NOMO-1 treated with DMSO at 0.1 percent for 48 hours (cell line): ENCODE data around the gene MYO9A.

Experiments used
- DNase-seq: peaks from one replicate; lab custom pipeline; 2025; ENCODE audit not compliant: unreplicated experiment; lab: John Stamatoyannopoulos, UW

MYO9A gene

GRCh38 chr15:72118017-72118978 is at the start of gene MYO9A, which contains the start of gene SENP8:
Gene MYO9A (minus strand): TSS chr15:72118150. CDS start chr15:72046563, 71,587 bp downstream.
Gene SENP8 (plus strand): TSS chr15:72118403. CDS start chr15:72139624, 21,221 bp downstream.
- DNase-seq: peak; percentile 98

DNA sequence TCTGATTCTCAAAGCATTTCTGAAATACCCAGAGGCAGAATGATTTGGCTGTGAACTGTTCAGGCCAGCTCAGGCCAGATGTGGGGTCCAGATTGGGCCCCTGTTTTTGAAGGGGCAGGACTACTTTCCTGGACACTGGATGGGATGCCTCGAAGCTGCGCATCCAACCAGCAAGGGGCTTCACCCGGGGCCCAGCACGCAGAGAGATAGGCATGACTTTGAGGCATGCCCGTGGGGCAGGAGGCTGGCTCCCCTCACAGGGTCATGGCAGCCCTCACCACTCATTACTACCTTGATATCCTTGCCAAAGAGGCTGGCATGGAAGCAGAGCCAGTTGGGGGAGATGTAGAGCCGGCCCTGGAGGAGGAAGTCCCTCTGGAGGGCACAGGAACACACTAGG is 49.5 kb upstream of the MYO9A start:
- no peak for DNase-seq

DNA sequence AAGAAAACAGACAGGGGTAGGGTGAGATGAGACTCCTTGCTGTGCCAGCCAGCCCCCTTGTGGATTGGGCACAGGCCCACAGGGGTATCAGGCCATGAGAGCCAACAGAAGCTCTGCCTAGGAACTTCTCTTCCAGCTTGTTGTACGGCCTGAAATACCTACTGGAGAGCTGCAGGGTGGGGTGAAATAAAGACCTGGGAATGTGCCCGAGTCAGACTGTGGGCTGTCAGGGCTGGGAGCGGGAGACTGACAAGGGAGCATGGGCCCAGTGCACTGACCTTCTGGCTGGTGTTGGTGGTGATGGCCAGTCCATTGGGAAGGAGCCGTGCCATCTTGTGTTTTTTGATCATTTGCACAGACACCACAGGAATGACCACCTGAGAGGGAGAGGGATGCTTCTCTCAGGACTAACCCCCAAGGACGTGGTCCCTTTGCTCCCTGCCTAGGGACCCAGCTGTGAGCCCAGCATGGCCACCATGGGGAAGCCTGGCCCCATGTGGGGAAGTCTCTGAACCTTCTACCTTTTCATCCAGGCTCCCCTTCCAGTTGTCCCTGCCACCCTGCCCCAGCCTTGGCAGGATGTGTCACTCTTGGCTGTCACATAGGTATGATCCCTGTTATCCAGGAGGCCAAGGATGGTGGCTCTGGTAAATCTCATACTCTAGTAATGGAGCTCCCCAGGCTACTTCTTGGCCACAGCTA is 48.9 kb upstream of the MYO9A start:
- no peak for DNase-seq

DNA sequence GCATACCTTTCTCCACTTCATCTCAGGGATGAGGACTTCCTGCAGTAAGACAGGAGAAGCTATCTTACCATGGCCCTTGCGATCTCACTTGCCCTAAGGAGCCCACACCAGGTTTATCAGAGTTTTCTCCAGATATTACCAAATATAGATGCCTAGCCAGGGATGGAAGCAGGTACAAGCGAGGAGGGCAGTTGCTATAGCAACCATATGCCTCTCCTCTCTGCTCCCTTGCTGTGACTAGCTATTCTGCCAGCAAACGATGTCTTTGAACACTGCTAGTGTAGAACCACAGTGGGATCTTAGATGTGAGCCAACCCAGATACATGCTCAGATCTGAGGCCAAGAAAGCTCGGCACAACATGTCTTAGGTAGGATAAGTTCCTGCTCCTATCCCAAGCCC is 45.8 kb upstream of the MYO9A start:
- DNase-seq: no peak

DNA sequence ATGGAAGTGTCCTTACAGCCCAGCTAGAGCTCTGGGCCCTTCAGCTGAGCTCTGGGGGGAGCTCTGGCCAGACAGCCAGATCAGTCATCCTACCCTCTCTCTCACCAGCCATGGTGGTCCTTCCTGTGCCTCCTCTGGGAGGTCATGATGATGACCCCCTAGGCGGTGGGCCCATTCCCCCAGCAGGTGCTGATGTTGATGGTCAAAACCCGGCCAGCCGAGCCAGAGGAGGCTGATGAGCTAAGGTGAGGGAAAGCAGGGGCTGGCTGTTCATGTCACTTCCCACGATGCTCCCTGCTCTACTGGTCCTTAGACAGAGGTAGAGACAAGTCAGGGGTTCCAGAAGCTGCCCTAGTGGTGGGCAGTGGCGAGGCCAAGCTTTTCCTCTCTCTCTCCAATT is 44.6 kb upstream of the MYO9A start:
- DNase-seq: no peak

DNA sequence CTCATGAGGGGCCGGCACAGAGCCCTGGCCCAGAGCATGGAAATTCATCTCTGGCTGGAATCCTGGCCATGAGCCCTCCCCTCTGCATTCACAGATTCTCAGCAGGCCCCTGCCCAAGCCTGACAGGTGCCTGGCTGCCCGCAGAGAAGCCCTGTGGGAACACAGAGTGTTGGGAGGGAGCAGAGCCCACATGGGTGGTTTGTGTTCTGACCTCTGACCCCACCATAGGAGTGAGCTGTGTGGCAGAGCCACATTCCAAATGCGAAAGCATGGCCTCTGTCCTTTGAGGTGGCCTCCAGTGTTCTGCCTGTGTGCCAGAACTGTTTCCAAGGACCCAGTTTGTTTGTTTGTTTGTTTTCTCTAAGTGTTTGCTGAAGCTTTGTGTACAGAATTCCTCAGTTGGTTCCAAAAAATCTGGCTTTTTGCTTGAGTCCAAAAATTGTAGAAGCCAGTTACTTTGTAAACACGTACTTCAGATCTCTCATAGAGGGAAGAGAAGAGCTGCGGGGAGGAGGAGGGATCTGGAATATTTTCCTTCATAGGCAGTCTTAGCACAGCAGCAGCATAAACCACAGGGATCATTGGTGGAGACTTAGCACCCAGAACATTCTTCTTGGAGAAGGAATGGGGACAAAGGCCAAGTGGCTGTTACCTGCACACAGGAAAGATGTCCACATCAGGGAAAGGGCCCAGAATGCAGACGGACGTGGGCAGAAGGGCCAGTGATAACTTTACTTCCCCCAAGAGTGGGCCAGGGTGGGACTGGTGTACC is 43.6 kb upstream of the MYO9A start:
- DNase-seq: no peak

DNA sequence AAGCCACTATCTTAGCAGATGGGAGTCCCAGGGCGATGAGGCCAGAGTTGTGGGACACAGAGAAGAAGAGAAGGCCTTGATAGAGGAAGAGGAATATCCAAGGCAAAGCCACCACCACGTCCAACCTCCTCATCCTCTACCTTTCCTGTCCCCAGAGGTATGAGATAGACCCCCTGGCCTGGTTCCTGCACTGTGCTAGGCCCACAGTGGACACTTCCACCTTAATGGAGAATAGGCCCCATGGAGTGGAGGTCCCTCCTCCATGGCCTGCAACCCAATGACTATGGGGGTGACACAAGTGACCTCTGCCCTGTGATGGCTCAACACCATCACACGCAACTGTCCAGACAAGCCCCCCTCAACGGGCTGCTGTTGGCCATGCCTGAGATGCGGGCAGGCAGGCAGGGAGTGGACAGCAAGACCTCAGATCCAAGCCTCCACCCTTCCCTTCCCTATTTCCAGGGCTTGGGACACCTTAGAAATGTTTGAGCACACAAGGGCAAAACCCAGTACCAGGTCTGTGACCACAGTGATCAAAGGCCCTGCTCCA is 42.8 kb upstream of the MYO9A start:
- no peak for DNase-seq

GRCh38 chr15:72156928-72157327 is 39.0 kb upstream of the MYO9A start:
- DNase-seq: peak; percentile 75

DNA sequence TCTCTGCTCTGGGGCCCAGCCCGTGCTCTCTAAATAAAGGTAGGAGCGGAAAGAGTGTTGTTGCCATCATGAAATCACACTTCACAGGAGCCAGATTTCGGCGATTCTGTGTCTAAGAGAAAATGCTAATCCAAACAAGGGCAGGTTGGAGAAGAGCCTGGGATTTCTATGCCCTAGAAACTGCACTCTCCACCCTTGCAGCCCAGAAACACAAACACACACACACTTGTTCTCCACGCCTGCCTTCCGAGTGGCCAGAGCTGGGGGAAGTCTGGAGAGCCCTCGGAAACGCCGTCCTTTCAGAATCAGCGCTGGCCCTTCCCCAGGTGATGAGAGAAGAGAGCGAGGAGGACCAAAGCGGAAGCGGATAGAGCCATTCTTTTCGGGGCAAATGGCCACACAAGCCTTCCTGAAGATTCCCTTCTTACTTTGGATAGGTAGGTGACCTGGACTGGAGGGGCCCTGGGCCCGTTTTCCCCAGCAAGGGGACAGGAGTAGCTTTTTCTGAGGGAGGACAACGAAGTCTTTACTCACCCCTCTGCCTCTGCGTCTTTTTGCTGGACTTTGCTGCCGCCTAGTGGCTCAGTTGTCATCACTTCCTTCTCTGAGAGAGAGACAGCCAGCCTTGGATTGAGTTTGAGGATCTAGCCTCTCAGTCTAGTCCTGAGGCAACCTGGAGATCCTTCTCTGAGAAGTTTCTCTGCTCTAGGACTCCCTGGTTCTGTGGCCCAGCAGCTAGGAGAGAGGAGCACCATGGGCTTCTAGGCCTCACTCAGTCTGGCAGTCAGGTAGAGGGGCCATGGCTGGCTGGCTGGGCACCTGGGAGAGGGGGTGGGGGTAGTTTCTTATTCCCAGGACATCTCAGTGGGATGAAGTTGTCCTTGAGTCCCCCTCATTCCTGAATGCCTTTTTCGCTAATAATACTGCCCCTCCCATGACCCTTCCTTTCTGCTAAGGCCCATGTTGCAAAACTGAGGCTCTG is 38.0 kb upstream of the MYO9A start:
- DNase-seq: peak; percentile 78

GRCh38 chr15:72155003-72155621 is 37.2 kb upstream of the MYO9A start:
- no peak for DNase-seq

DNA sequence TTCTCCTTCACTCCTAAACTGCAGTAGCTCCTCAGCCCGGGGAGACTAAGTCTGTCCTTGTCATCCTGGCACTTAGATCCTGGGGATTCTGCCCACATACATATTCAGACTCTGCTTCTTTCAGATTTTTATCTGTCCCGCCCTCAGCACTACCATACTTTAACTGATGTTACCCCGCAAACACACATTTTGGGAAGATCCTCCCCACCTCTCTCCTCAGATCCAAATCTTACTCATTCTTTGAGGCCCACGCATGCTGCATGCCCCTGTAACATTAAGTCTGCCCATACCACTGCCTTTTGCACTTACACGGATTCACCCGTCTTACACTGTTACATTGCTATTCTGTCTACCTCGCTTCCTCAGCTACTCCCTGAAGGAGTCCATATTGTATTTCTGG is 36.4 kb upstream of the MYO9A start:
- no peak for DNase-seq

DNA sequence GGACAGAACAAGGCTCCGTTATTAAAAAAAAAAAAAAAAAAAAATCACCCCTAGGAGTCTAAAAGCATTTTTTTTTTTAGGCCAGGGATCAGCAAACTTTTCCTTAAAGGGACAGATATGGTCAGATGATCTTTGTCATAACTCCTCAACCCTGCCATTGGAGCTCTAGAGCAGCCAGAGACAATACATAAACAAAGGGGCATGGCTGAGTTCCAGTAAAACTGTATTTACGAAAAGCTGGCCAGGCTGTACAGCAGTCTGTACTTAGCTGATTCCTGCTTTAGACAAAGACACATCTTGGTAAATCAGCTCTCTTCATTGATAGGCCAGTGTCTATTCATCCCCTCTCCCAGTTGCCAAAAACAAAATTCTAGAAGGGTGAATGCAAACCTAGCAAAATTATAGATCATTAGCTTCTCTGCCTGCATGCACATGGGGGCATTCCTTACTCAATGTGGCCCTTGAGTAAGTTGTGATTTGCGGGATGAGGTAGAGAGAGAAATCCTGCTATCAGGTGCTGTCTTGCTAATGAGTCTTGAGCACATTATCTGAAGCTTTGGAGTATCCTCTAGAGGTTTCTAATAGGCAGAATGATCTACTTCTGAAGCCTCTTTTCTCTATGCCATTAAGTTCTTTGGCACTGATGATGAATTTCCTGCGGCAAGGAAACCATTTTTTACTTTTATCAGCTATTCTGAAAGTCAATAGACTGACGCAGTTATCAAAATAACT is 35.5 kb upstream of the MYO9A start:
- no peak for DNase-seq

- peak; percentile 54 for DNase-seq
These were observed 29.5 kb upstream of the MYO9A start for GRCh38 chr15:72147418-72147817.

- DNase-seq: no peak
These were observed 29.0 kb upstream of the MYO9A start for GRCh38 chr15:72146934-72147333.

DNA sequence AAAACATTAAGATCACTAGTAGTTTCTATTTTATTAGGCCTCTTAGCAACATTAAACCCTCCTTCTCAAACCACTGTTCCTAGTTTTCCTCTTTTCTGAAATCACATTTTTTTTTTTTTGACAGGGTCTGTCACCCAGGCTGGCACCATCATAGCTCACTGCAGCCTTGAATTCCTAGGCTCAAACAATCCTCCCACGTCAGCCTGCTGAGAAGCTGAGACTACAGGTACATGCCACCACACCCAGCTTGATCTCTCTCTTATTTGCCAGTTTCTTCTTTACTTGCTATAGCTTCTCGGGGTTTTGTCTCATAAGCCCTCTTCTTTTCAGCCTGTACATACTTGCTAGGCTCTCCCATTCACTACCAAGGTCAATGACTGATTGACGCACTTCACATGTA is 28.3 kb upstream of the MYO9A start:
- no peak for DNase-seq

- DNase-seq: peak; percentile 43
These were observed 23.5 kb upstream of the MYO9A start for GRCh38 chr15:72141171-72142084.

- no peak for DNase-seq
These were observed 22.1 kb upstream of the MYO9A start for GRCh38 chr15:72140088-72140487.

GRCh38 chr15:72139667-72140066 is 21.7 kb upstream of the MYO9A start:
- no peak for DNase-seq
